IMR-90 (cell line): ENCODE results near the gene MYLK4. TPM values are rescaled to one million over a fixed set of nuclear protein-coding genes. Genes with fewer than 3 reads are reported as not detected.

Source experiments
- ATAC-seq: fragments of 200-7000 bp; cut with Tn5 transposase; 2 replicates; pipeline ENCODE4 v1.9.1; 2020; ENCODE audit warnings: low read depth, mild to moderate bottlenecking, moderate library complexity
- BruUV-seq: library from RNA; stranded (reverse); fragments of 400-500 nt; replicated peaks from 2 replicates; lab custom pipeline; 2021; lab: Mats Ljungman, UMichigan
- CTCF ChIA-PET: fragments of 300-600 bp; formaldehyde crosslinking; extraction: SDS; loops from one replicate; lab custom pipeline; 2021; ENCODE audit warnings: antibody characterized with exemption; lab: Yijun Ruan, JAX
- POLR2A ChIA-PET: fragments of 300-600 bp; sonication (Branson Sonifier 250); formaldehyde crosslinking; loops from one replicate; lab custom pipeline; 2022; ENCODE audit warnings: antibody characterized with exemption; ENCODE audit not compliant: unreplicated experiment; lab: Charles Lee
- DNase-seq: peaks from one replicate; pipeline ENCODE4 v3.0.0; 2013
- H2AFZ ChIP-seq: replicated peaks from 2 replicates; pipeline ENCODE3; 2013; ENCODE audit warnings: low read length, mild to moderate bottlenecking; ENCODE audit not compliant: poor library complexity
- H2AK5ac ChIP-seq: 2 replicates; pipeline ENCODE4 v1.6.1; 2013; ENCODE audit warnings: low read depth, low read length, inconsistent platforms
- H2AK9ac ChIP-seq: replicated peaks from 2 replicates; pipeline ENCODE3; 2013; ENCODE audit warnings: mild to moderate bottlenecking, low read depth, low read length, moderate library complexity; ENCODE audit not compliant: poor library complexity
- H2BK120ac ChIP-seq: 2 replicates; pipeline ENCODE4 v1.6.1; 2013; ENCODE audit warnings: low read depth, low read length, inconsistent platforms
- H2BK15ac ChIP-seq: 3 replicates; pipeline ENCODE4 v1.6.1; 2013; ENCODE audit warnings: low read depth, low read length, inconsistent platforms
- H2BK20ac ChIP-seq: 2 replicates; pipeline ENCODE4 v1.6.1; 2013; ENCODE audit warnings: low read depth, mild to moderate bottlenecking, inconsistent platforms, low read length, moderate library complexity
- H2BK5ac ChIP-seq: 2 replicates; pipeline ENCODE4 v1.6.1; 2013; ENCODE audit warnings: mild to moderate bottlenecking, low read depth, low read length, inconsistent platforms; ENCODE audit not compliant: poor library complexity, severe bottlenecking
- H3K14ac ChIP-seq: replicated peaks from 2 replicates; pipeline ENCODE4 v1.6.1; 2013; ENCODE audit warnings: low read depth, low read length, inconsistent platforms
- H3K18ac ChIP-seq: 2 replicates; pipeline ENCODE4 v1.6.1; 2013; ENCODE audit warnings: low read depth, low read length, control low read depth
- H3K23ac ChIP-seq: 2 replicates; pipeline ENCODE4 v1.6.1; 2013; ENCODE audit warnings: low read depth, low read length, inconsistent platforms
- H3K27ac ChIP-seq: 2 replicates; pipeline ENCODE4 v1.5.1; 2013; ENCODE audit warnings: mild to moderate bottlenecking, control low read depth, low read length; ENCODE audit not compliant: insufficient read depth
- H3K27me3 ChIP-seq: 2 replicates; pipeline ENCODE4 v1.6.1; 2013; ENCODE audit warnings: low read length; ENCODE audit not compliant: control insufficient read depth, insufficient read depth
- H3K36me3 ChIP-seq: 2 replicates; pipeline ENCODE4 v1.6.1; 2013; ENCODE audit warnings: low read length, mixed read lengths; ENCODE audit not compliant: control insufficient read depth, insufficient read depth
- H3K4ac ChIP-seq: 2 replicates; pipeline ENCODE4 v1.6.1; 2013; ENCODE audit warnings: low read depth, low read length, inconsistent platforms
- H3K4me1 ChIP-seq: 2 replicates; pipeline ENCODE4 v1.6.1; 2013; ENCODE audit warnings: low read length, mixed read lengths; ENCODE audit not compliant: control insufficient read depth, insufficient read depth
- H3K4me2 ChIP-seq: 2 replicates; pipeline ENCODE4 v1.6.1; 2013; ENCODE audit warnings: low read depth, mild to moderate bottlenecking, control low read depth, low read length, moderate library complexity
- H3K4me3 ChIP-seq: 2 replicates; pipeline ENCODE4 v1.5.1; 2013; ENCODE audit warnings: low read depth, mild to moderate bottlenecking, control low read depth, low read length, moderate library complexity; ENCODE audit not compliant: insufficient read depth
- H3K56ac ChIP-seq: 2 replicates; pipeline ENCODE4 v1.6.1; 2013; ENCODE audit warnings: low read length, inconsistent platforms; ENCODE audit not compliant: insufficient read depth; ENCODE audit errors: extremely low read depth
- H3K79me1 ChIP-seq, 2 experiments: 2 replicates each; pipeline ENCODE4 v1.6.1; 2013; ENCODE audit warnings: low read length in 2 of 2, inconsistent platforms in 1 of 2, low read depth in 1 of 2
- H3K9ac ChIP-seq: 2 replicates; pipeline ENCODE4 v1.6.1; 2013; ENCODE audit warnings: low read depth, low read length, control low read depth
- H3K9me1 ChIP-seq: 2 replicates; pipeline ENCODE4 v1.6.1; 2013; ENCODE audit warnings: low read length, inconsistent platforms; ENCODE audit not compliant: insufficient read depth
- H3K9me3 ChIP-seq: 2 replicates; pipeline ENCODE4 v1.6.1; 2013; ENCODE audit warnings: low read length; ENCODE audit not compliant: control insufficient read depth, insufficient read depth
- H4K20me1 ChIP-seq: 2 replicates; pipeline ENCODE4 v1.6.1; 2013; ENCODE audit warnings: low read length, inconsistent platforms; ENCODE audit not compliant: insufficient read depth
- H4K5ac ChIP-seq: 2 replicates; pipeline ENCODE4 v1.6.1; 2013; ENCODE audit warnings: mild to moderate bottlenecking, low read depth, low read length, control low read depth
- H4K8ac ChIP-seq, 2 experiments: 2 replicates each; pipeline ENCODE4 v1.6.1; 2013; ENCODE audit warnings: low read depth in 2 of 2, low read length in 2 of 2, control low read depth in 1 of 2, inconsistent platforms in 1 of 2
- H4K91ac ChIP-seq: 2 replicates; pipeline ENCODE4 v1.6.1; 2013; ENCODE audit warnings: low read depth, low read length, inconsistent platforms; ENCODE audit not compliant: insufficient read depth
- BHLHE40 ChIP-seq: fragments of 150-350 bp; IDR thresholded peaks from 2 replicates; pipeline ENCODE4 v1.6.1; 2016; ENCODE audit warnings: mild to moderate bottlenecking, low read depth, low read length
- CEBPB ChIP-seq: IDR thresholded peaks from 2 replicates; pipeline ENCODE4 v1.6.1; 2012; ENCODE audit warnings: low read depth, low read length, improper control_type of control experiment
- CHD1 ChIP-seq: IDR thresholded peaks from 2 replicates; pipeline ENCODE4 v1.6.1; 2012; ENCODE audit warnings: low read depth, low read length, improper control_type of control experiment
- FOS ChIP-seq: fragments of 150-350 bp; IDR thresholded peaks from 2 replicates; pipeline ENCODE4 v1.6.1; 2016; ENCODE audit warnings: low read depth, low read length
- MAFK ChIP-seq: IDR thresholded peaks from 2 replicates; pipeline ENCODE4 v1.6.1; 2012; ENCODE audit warnings: low read depth, low read length, improper control_type of control experiment
- MAZ ChIP-seq: IDR thresholded peaks from 2 replicates; pipeline ENCODE4 v1.6.1; 2012; ENCODE audit warnings: low read depth, mild to moderate bottlenecking, low read length, improper control_type of control experiment, moderate library complexity, borderline replicate concordance
- MXI1 ChIP-seq: IDR thresholded peaks from 2 replicates; pipeline ENCODE4 v1.6.1; 2012; ENCODE audit warnings: low read depth, mild to moderate bottlenecking, low read length, moderate library complexity, borderline replicate concordance
- POLR2A ChIP-seq: IDR thresholded peaks from 2 replicates; pipeline ENCODE4 v1.6.1; 2012; ENCODE audit warnings: mild to moderate bottlenecking, low read depth, low read length
- RCOR1 ChIP-seq: IDR thresholded peaks from 2 replicates; pipeline ENCODE4 v1.6.1; 2012; ENCODE audit warnings: mild to moderate bottlenecking, low read length, improper control_type of control experiment; ENCODE audit not compliant: insufficient replicate concordance
- RFX5 ChIP-seq: IDR thresholded peaks from 2 replicates; pipeline ENCODE4 v1.8.0; 2012; ENCODE audit warnings: low read depth, mild to moderate bottlenecking, low read length, moderate library complexity
- WGBS, 2 experiments: methylation state at CpG; one replicate each; pipeline versions ENCODE4 v1.1.5 to v1.1.7; 2013; ENCODE audit warnings: missing lambda C conversion rate in 2 of 2; ENCODE audit not compliant: insufficient read length in 1 of 2; ENCODE audit errors: extremely low coverage in 2 of 2; 5-methylcytosine and 5-hydroxymethylcytosine counted together
- dilution Hi-C: fragments of 300-500 bp; cut with HindIII; formaldehyde crosslinking; loops from one replicate; pipeline ENCODE4 v1.14.3; 2018; ENCODE audit warnings: low sequenced_read_pairs; ENCODE audit not compliant: unreplicated experiment
- in situ Hi-C: fragments of 300-500 bp; cut with MboI; formaldehyde crosslinking; loops from 3 replicates; pipeline ENCODE4 v1.14.3; 2019; ENCODE audit warnings: low sequenced_read_pairs, inconsistent platforms, mixed read lengths
- intact Hi-C: fragments of 100-400 bp; cut with micrococcal nuclease; formaldehyde crosslinking; loops from 2 replicates; pipeline ENCODE4 v1.10.0; 2022
- polyA plus RNA-seq, 3 experiments: library from polyadenylated mRNA; depleted of rRNA; stranded (reverse); fragments of >200 nt; gene quantifications; 2 replicates each; pipeline ENCODE4 v1.2.3, GENCODE V29; 2012; ENCODE audit warnings: low replicate concordance in 1 of 3
- total RNA-seq: library from RNA; depleted of rRNA; stranded (reverse); fragments of >200 nt; gene quantifications from 2 replicates; pipeline ENCODE4 v1.2.3, GENCODE V29; 2012
- TF ChIP-seq, protein P1 (sequence below): fragments of 150-350 bp; IDR thresholded peaks from 2 replicates; pipeline ENCODE4 v1.6.1; 2017; ENCODE audit warnings: mild to moderate bottlenecking, antibody characterized with exemption, low read length, low read depth

The MYLK4 gene
- total and polyA plus RNA-seq, 2 of the 4 experiments (the other 2 are of a cell fraction), result under 0.01 to 0.07 TPM

DNA sequence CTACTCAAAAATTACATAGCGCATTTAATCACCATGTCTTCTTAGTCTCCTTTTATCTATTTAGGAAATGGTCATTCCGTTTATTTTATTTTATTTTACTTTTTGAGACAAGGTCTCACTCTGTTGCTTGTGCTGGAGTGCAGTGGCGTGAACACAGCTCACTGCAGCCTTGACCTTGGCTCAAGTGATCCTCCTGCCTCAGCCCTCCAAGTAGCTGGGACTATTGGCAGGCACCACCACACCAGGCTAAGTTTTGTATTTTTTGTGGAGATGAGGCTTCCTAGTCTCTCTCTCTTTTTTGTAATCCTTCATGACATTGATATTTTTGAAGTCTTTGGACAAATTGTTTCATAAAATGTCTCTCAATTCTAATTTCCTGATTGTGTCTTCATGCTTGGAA, 4.7 kb upstream of the MYLK4 start:
- H2AK5ac ChIP-seq, result 0 out of 2 replicates have a peak overlapping the region, but pooled peaks have one; percentile 65
- H4K5ac ChIP-seq, result no peak overlapping the region; the same call in 1 of the 2 replicates
- H3K14ac ChIP-seq, result no peak overlapping the region
- H3K36me3 ChIP-seq, result no peaks in the 10 kb centered on the region
- H3K4me2 ChIP-seq, result no peak overlapping the region
- H3K9me3 ChIP-seq, result no peaks in the 10 kb centered on the region
- DNase-seq (no peak), ATAC-seq (no peak)
- CTCF ChIA-PET, result interaction anchor here (1.5 kb wide), 1 partner anchor 9 kb away, joined by 3 read pairs; no protein-coding TSS in a partner anchor
- POLR2A ChIA-PET, result no interaction called here
- H4K91ac ChIP-seq, result no peak overlapping the region
- no TSS peak for BruUV-seq
- no peak overlapping the region for H3K56ac ChIP-seq
- in situ Hi-C loops (loop anchor here (10.0 kb wide), 1 partner anchor 1161 kb away; no protein-coding TSS in a partner anchor), intact Hi-C loops (no loop called here), dilution Hi-C loops (no loop called here)
- 0 out of 2 replicates have a peak overlapping the region, but pooled peaks have one; percentile 8 for H2BK20ac ChIP-seq
- H4K8ac ChIP-seq, result no peak overlapping the region
- H3K27ac ChIP-seq, result no peak overlapping the region
- no peak for TF ChIP-seq MXI1
- TF ChIP-seq MAZ, result no peak
- no peak for TF ChIP-seq FOS
- no peak for TF ChIP-seq CHD1
- no peak for TF ChIP-seq MAFK
- TF ChIP-seq BHLHE40, result no peak
- TF ChIP-seq RFX5, result no peak
- TF ChIP-seq POLR2A, result no peak
- no peak for TF ChIP-seq CEBPB
- no peak for TF ChIP-seq RCOR1
- TF ChIP-seq, protein P1, sequence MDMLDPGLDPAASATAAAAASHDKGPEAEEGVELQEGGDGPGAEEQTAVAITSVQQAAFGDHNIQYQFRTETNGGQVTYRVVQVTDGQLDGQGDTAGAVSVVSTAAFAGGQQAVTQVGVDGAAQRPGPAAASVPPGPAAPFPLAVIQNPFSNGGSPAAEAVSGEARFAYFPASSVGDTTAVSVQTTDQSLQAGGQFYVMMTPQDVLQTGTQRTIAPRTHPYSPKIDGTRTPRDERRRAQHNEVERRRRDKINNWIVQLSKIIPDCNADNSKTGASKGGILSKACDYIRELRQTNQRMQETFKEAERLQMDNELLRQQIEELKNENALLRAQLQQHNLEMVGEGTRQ, result no peak
- H3K4me1 ChIP-seq, result peaks cover 7% of the 10 kb centered on the region
- no peaks in the 10 kb centered on the region; the same call in 1 of the 2 replicates for H3K9me1 ChIP-seq
- no peak overlapping the region for H3K4ac ChIP-seq
- no peaks in the 10 kb centered on the region; the same call in 1 of the 2 replicates for H4K20me1 ChIP-seq
- H2BK15ac ChIP-seq, result no peak overlapping the region; the same call in 2 of the 3 replicates
- H3K18ac ChIP-seq, result no peak overlapping the region
- H3K79me1 ChIP-seq, result no peaks in the 10 kb centered on the region; a peak in 1 of 4 replicates
- no peak overlapping the region for H3K4me3 ChIP-seq
- no peak overlapping the region for H2BK120ac ChIP-seq
- no peak overlapping the region for H2AFZ ChIP-seq
- WGBS, 2 experiments, result no CpG with 5 or more reads among the region's 3 CpGs
- H2AK9ac ChIP-seq, result no peak overlapping the region
- H3K27me3 ChIP-seq, result no peaks in the 10 kb centered on the region
- no peak overlapping the region for H3K9ac ChIP-seq
- H3K23ac ChIP-seq, result no peak overlapping the region
- no peak overlapping the region for H2BK5ac ChIP-seq
